Common myeloid progenitor, CD34-positive (primary cell): ENCODE measurements around the gene GHRH.

ENCODE experiments used
- CTCF ChIA-PET: fragments of 350-600 bp; sonication (Branson Sonifier 250); formaldehyde crosslinking; loops from one replicate; lab custom pipeline; 2021; ENCODE audit warnings: antibody characterized with exemption; lab: Charles Lee
- POLR2A ChIA-PET: fragments of 350-600 bp; sonication (Branson Sonifier 250); formaldehyde crosslinking; loops from one replicate; lab custom pipeline; 2021; ENCODE audit warnings: antibody characterized with exemption; lab: Charles Lee
- DNase-seq, 3 donors: peaks; one replicate each; pipeline versions ENCODE4 v3.0.0 to v3.0.0-alpha.2; 2013
- H3K27ac ChIP-seq, 2 experiments: 1 replicate in 1 of 2; 2 replicates in 1 of 2; pipeline ENCODE4 v1.7.0; 2013; ENCODE audit warnings: inconsistent platforms in 2 of 2, low read length in 2 of 2, mild to moderate bottlenecking in 2 of 2, low read depth in 1 of 2, moderate library complexity in 1 of 2; ENCODE audit not compliant: severe bottlenecking in 2 of 2, insufficient read depth in 1 of 2, poor library complexity in 1 of 2
- H3K27me3 ChIP-seq, 5 experiments: replicated peaks in 2 of 5; 1 replicate in 3 of 5; 2 replicates in 2 of 5; pipeline versions ENCODE4 v1.6.1 to v1.7.0; 2013; ENCODE audit warnings: low read length in 4 of 5, mild to moderate bottlenecking in 2 of 5, moderate library complexity in 2 of 5, inconsistent platforms in 1 of 5; ENCODE audit not compliant: insufficient read depth in 5 of 5, control insufficient read depth in 4 of 5
- H3K36me3 ChIP-seq, 4 experiments: 1 replicate in 2 of 4; 2 replicates in 2 of 4; pipeline versions ENCODE4 v1.6.1 to v1.7.0; 2013; ENCODE audit warnings: low read length in 3 of 4, control low read depth in 1 of 4, mild to moderate bottlenecking in 1 of 4; ENCODE audit not compliant: control insufficient read depth in 4 of 4, insufficient read depth in 4 of 4
- H3K4me1 ChIP-seq, 4 experiments: 1 replicate in 3 of 4; 2 replicates in 1 of 4; pipeline versions ENCODE4 v1.6.1 to v1.7.1; 2013; ENCODE audit warnings: low read length in 3 of 4, mild to moderate bottlenecking in 3 of 4, control low read depth in 1 of 4, inconsistent platforms in 1 of 4, moderate library complexity in 1 of 4; ENCODE audit not compliant: control insufficient read depth in 4 of 4, insufficient read depth in 4 of 4; ENCODE audit errors: control extremely low read depth in 1 of 4
- H3K4me3 ChIP-seq, 7 experiments: 1 replicate in 4 of 7; 2 replicates in 3 of 7; pipeline versions ENCODE4 v1.5.1 to v1.7.0; 2013; ENCODE audit warnings: mild to moderate bottlenecking in 7 of 7, low read length in 6 of 7, moderate library complexity in 6 of 7, inconsistent platforms in 2 of 7, low read depth in 2 of 7, control low read depth in 1 of 7; ENCODE audit not compliant: insufficient read depth in 4 of 7, control insufficient read depth in 1 of 7; ENCODE audit errors: extremely low read depth in 1 of 7
- H3K9me3 ChIP-seq, 5 experiments: 1 replicate in 4 of 5; 2 replicates in 1 of 5; pipeline versions ENCODE4 v1.6.1 to v1.7.1; 2013; ENCODE audit warnings: low read length in 4 of 5, mild to moderate bottlenecking in 2 of 5, inconsistent platforms in 1 of 5, low read depth in 1 of 5, moderate library complexity in 1 of 5; ENCODE audit not compliant: control insufficient read depth in 4 of 5, insufficient read depth in 2 of 5; ENCODE audit errors: control extremely low read depth in 1 of 5
- WGBS: methylation state at CpG from one replicate; pipeline ENCODE4 v1.1.5; 2013; ENCODE audit not compliant: insufficient coverage; 5-methylcytosine and 5-hydroxymethylcytosine counted together

The GHRH gene

DNA sequence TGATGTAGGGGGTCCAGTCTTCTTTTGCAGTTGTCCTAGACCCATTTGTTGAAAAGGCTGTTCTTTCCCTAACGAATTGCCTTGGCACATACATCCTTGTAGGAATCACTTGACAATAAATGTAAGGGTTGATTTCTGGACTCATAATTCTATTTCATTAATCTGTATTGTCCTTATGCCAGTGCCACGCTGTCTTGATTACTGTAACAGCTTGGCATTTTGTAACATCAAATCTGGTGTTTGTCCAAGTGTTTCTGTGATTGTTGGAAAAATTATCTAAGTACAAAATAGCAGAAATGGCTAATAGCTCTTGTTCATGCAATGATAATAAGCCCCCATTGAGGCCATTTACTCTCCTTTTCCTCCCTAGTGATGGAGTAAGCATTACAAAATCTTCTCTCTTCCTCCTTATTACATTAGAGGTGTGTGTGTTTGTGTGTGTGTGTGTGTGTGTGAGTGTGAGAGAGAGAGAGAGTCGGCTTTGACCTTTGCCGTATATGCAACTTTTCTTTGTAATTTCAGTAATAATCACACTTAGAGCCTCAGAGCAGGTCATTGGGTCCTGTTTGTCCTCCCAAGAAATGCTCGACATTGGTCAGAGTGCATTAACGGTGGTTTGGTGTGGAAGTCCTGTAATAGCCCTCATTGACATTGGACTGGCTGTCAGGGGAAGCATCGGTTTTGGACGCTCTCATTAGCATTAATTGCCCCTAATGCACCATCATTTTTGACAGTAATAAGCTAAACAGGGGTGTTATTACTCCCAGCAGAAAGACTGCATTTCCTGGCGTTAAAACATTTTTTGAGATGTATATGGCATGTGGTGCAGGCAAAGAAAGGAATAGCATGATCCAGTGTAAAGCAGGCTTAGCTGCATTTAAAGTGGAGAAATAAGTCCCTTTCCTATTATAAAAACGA is 41.6 kb downstream of the GHRH start:
- H3K27ac ChIP-seq: no peak overlapping the region
- POLR2A ChIA-PET: interaction anchor here (0.6 kb wide), 1 partner anchor 307 kb away, joined by 10 read pairs; no protein-coding TSS in a partner anchor

GRCh38 chr20:37218976-37219375 is 42.6 kb downstream of the GHRH start:
- CTCF ChIA-PET: interaction anchor here (1.6 kb wide), 1 partner anchor 36 kb away, joined by 3 read pairs; no protein-coding TSS in a partner anchor
- peaks cover 20 to 76% (median 50%) of the 10 kb centered on the region in 4 experiments for H3K36me3 ChIP-seq

More for the DNA sequence above, 41.6 kb downstream of the GHRH start:
- Histone ChIP-seq H3K4me3 (no peak overlapping the region), H3K36me3 (peaks cover 15 to 78% (median 54%) of the 10 kb centered on the region in 4 experiments), H3K9me3 (no peaks in the 10 kb centered on the region), H3K27me3 (no peaks in the 10 kb centered on the region), H3K4me1 (no peaks in the 10 kb centered on the region)
- WGBS: 100% methylated on average over 1 of the region's 10 CpGs
- DNase-seq: no peak
- CTCF ChIA-PET: interaction anchor here (0.9 to 1.6 kb wide), 3 partner anchors 19 to 35 kb away, joined by 3 to 5 read pairs (median 3); no protein-coding TSS in a partner anchor

DNA sequence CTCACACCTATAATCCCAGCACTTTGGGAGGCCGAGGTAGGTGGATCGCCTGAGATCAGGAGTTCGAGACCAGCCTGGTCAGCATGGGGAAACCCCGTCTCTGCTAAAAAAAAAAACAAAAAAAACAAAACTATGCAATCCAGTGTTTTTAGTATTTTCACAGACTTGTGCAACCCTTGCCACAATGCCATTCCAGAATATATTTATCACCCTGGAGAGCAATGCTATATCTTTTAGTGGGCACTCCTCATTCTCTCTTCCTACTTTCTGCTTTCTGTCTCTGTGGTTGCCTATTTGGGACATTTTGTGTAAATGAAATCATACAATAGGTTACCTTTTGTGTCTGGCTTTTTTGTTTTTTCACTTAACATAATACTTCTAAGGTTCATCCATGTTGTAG is 43.2 kb downstream of the GHRH start:
- Histone ChIP-seq H3K4me3 (no peak overlapping the region), H3K27ac (no peak overlapping the region), H3K9me3 (no peaks in the 10 kb centered on the region), H3K4me1 (no peaks in the 10 kb centered on the region), H3K27me3 (no peaks in the 10 kb centered on the region), H3K36me3 (peaks cover 23 to 76% (median 49%) of the 10 kb centered on the region in 4 experiments)
- ChIA-PET POLR2A (no interaction called here), CTCF (interaction anchor here (1.5 kb wide), 1 partner anchor 16 kb away, joined by 4 read pairs; no protein-coding TSS in a partner anchor)
- WGBS: 100% methylated on average over 3 of the region's 4 CpGs
- DNase-seq: no peak

More at GRCh38 chr20:37218976-37219375, 42.6 kb downstream of the GHRH start:
- Histone ChIP-seq H3K9me3 (no peaks in the 10 kb centered on the region), H3K27me3 (no peaks in the 10 kb centered on the region), H3K27ac (no peak overlapping the region), H3K4me1 (no peaks in the 10 kb centered on the region), H3K4me3 (no peak overlapping the region)
- POLR2A ChIA-PET: no interaction called here
- DNase-seq: no peak
- 100% methylated on average over 1 of the region's 4 CpGs for WGBS

DNA sequence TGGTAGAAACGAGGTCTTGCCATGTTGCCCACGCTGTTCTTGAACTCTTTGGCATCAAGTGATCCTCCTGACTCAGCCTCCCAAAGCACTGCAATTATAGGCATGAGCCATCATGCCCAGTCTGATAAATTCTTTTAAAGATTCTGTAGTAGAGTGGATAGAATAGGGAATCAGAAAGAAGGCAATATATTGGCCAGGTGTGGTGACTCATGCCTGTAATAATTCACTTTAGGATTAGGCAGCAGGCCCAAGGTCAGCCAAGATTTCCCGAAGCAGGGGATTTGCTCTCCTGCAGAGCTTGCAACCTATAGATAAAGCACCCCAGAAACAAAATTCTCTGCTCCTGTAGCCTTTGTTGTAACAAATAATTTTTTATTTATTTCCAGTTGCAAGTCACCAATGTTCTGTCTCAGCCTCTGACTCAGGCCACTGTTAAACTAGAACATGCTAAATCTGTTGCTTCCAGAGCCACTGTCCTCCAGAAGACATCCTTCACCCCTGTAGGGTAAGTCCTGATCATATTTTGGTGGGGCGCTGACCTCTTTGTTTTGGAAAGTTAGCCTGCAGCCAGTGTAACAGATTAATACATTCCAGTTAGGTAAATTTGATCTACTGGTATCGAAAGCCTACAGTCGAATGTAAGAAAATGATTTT is 51.8 kb downstream of the GHRH start:
- no peaks in the 10 kb centered on the region for H3K27me3 ChIP-seq
- H3K4me1 ChIP-seq: no peaks in the 10 kb centered on the region
- no peak overlapping the region for H3K4me3 ChIP-seq
- POLR2A ChIA-PET: no interaction called here
- 100% methylated on average over 4 of the region's 6 CpGs for WGBS
- peaks cover 34 to 79% (median 59%) of the 10 kb centered on the region in 4 experiments for H3K36me3 ChIP-seq
- CTCF ChIA-PET: interaction anchor here (1.0 to 2.1 kb wide), 2 partner anchors 14 to 17 kb away, joined by 3 to 7 read pairs; no protein-coding TSS in a partner anchor
- no peak overlapping the region for H3K27ac ChIP-seq
- no peak for DNase-seq
- no peaks in the 10 kb centered on the region for H3K9me3 ChIP-seq

DNA sequence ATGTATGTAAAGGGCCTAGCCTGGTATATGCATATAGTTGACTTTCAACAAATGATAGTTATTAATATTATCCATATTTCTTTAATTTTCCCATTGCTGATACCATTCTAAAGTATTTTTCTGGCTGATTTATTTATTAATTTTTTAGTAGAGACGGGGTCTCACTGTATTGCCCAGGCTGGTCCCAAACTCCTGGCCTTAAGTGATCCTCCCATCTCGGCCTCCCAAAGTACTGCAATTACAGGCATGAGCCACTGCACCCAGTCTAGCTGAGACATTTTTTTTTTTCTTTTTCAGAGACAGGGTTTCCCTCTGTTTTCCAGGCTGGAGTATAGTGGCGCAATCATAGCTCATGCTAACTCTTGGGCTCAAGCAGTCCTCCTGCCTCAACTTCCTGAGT is 52.4 kb downstream of the GHRH start:
- CTCF ChIA-PET: interaction anchor here (2.1 kb wide), 1 partner anchor 14 kb away, joined by 7 read pairs; no protein-coding TSS in a partner anchor
- Histone ChIP-seq H3K27me3 (no peaks in the 10 kb centered on the region), H3K36me3 (peaks cover 28 to 79% (median 62%) of the 10 kb centered on the region in 4 experiments), H3K27ac (no peak overlapping the region), H3K4me3 (no peak overlapping the region), H3K4me1 (no peaks in the 10 kb centered on the region), H3K9me3 (no peaks in the 10 kb centered on the region)
- POLR2A ChIA-PET: no interaction called here
- WGBS: 92% methylated on average over 2 of the region's 3 CpGs
- DNase-seq: no peak

DNA sequence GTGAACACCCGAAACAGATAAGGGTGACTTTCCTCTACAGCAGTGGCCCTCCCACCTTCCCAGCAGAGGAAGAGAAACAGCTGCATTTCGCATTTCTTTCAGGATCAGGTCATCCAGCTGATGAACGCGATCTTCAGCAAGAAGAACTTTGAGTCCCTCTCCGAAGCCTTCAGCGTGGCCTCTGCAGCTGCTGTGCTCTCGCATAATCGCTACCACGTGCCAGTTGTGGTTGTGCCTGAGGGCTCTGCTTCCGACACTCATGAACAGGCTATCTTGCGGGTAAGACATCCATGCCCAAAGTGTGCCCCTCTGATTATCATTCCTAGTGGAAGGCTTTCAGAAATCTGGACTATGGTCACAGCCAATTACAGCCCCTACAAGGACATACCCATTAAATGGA is 54.4 kb downstream of the GHRH start:
- 97% methylated on average over 11 of the region's 11 CpGs for WGBS
- peaks cover 19 to 82% (median 60%) of the 10 kb centered on the region in 4 experiments for H3K36me3 ChIP-seq
- H3K4me1 ChIP-seq: no peaks in the 10 kb centered on the region
- ChIA-PET CTCF (no interaction called here), POLR2A (no interaction called here)
- H3K4me3 ChIP-seq: no peak overlapping the region
- no peak overlapping the region for H3K27ac ChIP-seq
- no peak for DNase-seq
- no peaks in the 10 kb centered on the region for H3K9me3 ChIP-seq
- H3K27me3 ChIP-seq: no peaks in the 10 kb centered on the region
